Gastrocnemius medialis (tissue), 4 donors: Measurements from ENCODE around the gene SUV39H1.

Experiments used
- CTCF ChIP-seq, 5 experiments: fragments of 450-650 bp in 3 of 5; fragments of 200-600 bp in 2 of 5; sonication (generic) in 2 of 5; IDR thresholded peaks in 4 of 5; conservative IDR thresholded peaks in 1 of 5; 1 replicate in 4 of 5; 2 replicates in 1 of 5; pipeline ENCODE4 v1.5.1; 2016 to 2019; ENCODE audit warnings: antibody characterized with exemption in 5 of 5, mild to moderate bottlenecking in 3 of 5, moderate library complexity in 3 of 5
- POLR2A ChIP-seq, 2 donors: fragments of 450-650 bp; IDR thresholded peaks; one replicate each; pipeline ENCODE4 v1.6.1; 2017; ENCODE audit warnings: antibody characterized with exemption in 2 of 2, mild to moderate bottlenecking in 2 of 2, moderate library complexity in 2 of 2

GRCh38 chrX:48695534-48695896, 1.0 kb upstream of the SUV39H1 start:
- no peak for TF ChIP-seq POLR2A (IDR thresholded peaks at IDR 0.05)
- TF ChIP-seq CTCF (IDR thresholded peaks at IDR 0.05 in 4 of 5, conservative IDR thresholded peaks at IDR 0.05 in 1 of 5), result no peak
